ENCODE data around the gene DFFB.

- no peak for TF ChIP-seq CTCF (IDR thresholded peaks at IDR 0.05; ENCODE audit: insufficient read depth, low read length)
- no peak for TF ChIP-seq GABPA (IDR thresholded peaks at IDR 0.05; ENCODE audit: low read depth)
- TF ChIP-seq POLR2AphosphoS5 (IDR thresholded peaks at IDR 0.05; ENCODE audit: low read depth) = no peak
These were observed 15.8 kb upstream of the DFFB start for GRCh38 chr1:3841491-3841890.
